Pericardium fibroblast (primary cell): ENCODE results near the gene RASSF9. TPM values are rescaled to one million over a fixed set of nuclear protein-coding genes. Genes with fewer than 3 reads are reported as not detected.

Experiments
- total RNA-seq: library from RNA; depleted of rRNA; stranded (reverse); fragments of >200 nt; gene quantifications from 2 replicates; pipeline ENCODE4 v1.2.3, GENCODE V29; 2015

RASSF9 gene
- 1.6 and 2.3 TPM in 2 replicates for total RNA-seq

DNA sequence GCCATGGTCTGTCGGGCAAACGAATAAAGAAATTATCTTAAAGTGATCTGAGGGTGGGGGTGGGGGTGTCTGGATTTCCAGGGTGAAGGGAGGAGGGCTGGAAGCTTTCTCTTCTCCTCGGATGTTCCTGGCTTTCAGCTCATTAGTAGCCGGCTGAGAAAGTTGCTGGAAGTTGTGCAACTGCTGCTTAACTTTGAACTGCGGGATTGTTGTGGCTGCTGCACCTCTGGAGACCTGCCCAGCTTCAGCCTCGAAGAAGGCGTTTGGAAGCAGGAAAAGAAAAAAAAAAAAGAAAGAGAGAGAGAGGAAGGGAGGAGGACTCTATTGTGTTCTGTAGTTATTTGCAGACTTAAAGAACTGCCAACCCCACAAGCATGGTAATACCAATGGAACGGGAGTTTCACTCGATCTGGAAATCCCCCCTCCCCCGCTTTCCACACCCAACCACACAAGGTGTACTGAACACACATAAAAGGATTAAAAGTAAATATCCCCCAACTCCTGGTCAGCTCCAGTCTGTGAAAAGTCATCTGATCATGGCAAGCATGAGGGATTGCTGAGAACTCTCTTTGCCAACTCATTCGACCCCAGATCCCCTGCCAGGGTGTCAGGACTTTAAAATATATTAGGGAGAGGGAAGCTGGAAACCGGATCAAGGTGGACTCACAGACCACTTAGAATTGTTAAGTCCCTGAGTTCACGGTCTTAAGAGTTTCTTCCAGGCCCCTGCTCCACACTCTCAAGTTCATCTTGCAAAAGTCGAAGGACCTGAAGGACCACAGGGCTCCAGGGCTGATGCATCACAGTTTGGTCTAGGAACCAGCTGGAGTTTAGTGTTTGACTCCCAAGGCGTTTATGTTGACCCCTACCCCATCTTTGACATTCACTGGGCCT is at the start of gene RASSF9:
TSS of gene RASSF9 (minus strand) at position 213 of the 894 bp plus-strand sequence. CDS start at position 5, 208 bp downstream.

GRCh38 chr12:85874031-85874461 is 37.8 kb upstream of the RASSF9 start, which contains the start of gene NTS:
TSS of gene NTS (plus strand) at chr12:85874295. CDS start at chr12:85874404, 109 bp downstream.

Other genes with a start within 250 kb of the RASSF9 start
- not detected in 2 replicates for gene NTS, start 37.9 kb upstream of the RASSF9 start, total RNA-seq